Activated T-cell treated with anti-CD3 and anti-CD28 coated beads, Interleukin-2, amount 50 U/mL, for 48 hours (primary cell): ENCODE results near the gene GFRA1.

Experiments
- DNase-seq, 2 experiments: peaks; one replicate each; pipeline ENCODE4 v3.0.0-alpha.2; 2020

GFRA1 gene, protein sequence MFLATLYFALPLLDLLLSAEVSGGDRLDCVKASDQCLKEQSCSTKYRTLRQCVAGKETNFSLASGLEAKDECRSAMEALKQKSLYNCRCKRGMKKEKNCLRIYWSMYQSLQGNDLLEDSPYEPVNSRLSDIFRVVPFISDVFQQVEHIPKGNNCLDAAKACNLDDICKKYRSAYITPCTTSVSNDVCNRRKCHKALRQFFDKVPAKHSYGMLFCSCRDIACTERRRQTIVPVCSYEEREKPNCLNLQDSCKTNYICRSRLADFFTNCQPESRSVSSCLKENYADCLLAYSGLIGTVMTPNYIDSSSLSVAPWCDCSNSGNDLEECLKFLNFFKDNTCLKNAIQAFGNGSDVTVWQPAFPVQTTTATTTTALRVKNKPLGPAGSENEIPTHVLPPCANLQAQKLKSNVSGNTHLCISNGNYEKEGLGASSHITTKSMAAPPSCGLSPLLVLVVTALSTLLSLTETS

GRCh38 chr10:116272440-116273283 is at the start of gene GFRA1:
TSS of gene GFRA1 (minus strand) at chr10:116273206. CDS start at chr10:116272029, 1,177 bp downstream.
- peak in 1 of 2 experiments; percentile 18 for DNase-seq

- no peak for DNase-seq
These were observed 43.5 kb upstream of the GFRA1 start for GRCh38 chr10:116316503-116316902.

DNA sequence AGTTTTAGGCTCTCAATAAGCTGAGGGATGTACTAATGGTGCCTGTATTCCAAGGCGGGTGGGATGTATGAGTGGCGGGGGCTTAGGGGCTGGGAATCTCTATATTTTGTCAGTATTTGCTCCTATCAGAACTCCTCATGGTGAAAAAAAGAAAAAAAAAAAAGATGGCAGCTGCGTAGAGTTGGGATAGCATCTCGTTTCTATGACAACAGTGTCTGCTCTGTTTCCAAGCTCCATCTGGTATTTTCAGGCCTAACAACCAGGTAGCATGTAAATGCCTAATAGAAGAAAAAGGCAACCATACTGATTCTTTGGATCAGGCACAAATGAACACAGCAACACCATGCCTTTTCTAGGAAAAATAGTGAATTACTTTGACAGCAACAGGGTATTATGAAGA is 39.5 kb upstream of the GFRA1 start:
- no peak for DNase-seq

GRCh38 chr10:116311706-116312490 is 38.9 kb upstream of the GFRA1 start:
- no peak for DNase-seq

- no peak for DNase-seq
These were observed 38.0 kb upstream of the GFRA1 start for GRCh38 chr10:116311016-116311415.

DNA sequence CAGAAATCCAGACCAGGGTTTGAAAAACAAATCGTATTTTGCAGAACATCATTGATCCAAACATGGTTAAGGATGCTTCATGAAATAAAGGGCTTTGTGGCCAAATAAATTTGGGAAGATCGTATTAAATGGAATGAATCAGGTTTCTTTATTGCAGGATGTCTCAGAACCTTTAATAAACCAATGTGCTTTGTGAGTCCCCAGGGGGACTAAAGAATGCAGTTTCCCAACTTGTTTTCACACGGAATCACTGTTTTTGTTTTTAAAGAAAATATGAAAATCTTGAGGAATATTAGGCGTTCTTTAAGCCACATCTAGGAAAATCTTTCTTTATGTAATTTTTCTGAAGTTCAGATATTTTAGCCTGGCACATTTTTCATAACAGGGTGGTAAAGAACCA is 34.4 kb upstream of the GFRA1 start:
- no peak for DNase-seq

- no peak for DNase-seq
These were observed 33.8 kb upstream of the GFRA1 start for GRCh38 chr10:116306847-116307246.

DNA sequence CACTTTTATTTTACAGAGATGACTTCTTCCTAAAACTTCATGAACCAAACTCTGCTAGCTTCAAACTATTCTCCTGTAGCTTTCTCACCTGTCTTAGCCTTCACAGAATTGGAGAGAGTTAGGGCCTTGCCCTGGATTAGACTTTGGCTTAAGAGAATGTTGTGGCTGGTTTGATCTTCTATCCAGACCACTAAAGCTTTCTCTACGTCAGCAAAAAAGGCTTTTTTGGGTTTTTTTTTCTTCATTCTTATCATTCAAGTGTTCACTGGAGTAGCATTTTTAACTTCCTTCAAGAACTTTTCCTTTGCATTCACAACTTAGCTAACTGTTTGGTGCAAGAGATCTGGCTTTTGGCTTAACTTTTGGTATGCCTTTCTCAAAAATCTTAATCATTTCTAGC is 31.9 kb upstream of the GFRA1 start:
- DNase-seq = no peak

GRCh38 chr10:116300542-116300941 is 27.5 kb upstream of the GFRA1 start:
- no peak for DNase-seq

GRCh38 chr10:116298586-116298985 is 25.6 kb upstream of the GFRA1 start:
- no peak for DNase-seq

DNA sequence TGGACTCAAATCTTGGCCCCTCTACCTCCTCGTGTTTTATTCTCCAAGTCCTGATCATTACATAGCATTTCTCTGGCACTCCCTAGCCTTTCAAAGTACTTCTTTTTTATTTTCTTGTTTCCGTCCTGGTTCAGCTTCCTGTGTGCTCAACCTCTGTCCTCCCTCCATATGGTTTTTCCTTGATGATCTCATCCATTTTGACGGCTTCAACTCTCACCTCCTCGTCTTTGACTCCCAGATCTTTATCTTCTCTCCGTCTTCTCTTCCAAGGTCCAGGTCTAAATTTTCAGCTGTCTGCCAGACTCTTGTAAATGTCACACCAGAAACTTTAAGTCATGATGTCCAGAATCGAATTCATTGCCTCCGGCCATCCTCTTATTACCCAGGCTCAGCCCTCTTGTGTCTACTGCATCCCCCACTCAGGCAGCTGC is 23.3 kb upstream of the GFRA1 start:
- no peak for DNase-seq

- DNase-seq = no peak
These were observed 19.5 kb upstream of the GFRA1 start for GRCh38 chr10:116292493-116292892.

DNA sequence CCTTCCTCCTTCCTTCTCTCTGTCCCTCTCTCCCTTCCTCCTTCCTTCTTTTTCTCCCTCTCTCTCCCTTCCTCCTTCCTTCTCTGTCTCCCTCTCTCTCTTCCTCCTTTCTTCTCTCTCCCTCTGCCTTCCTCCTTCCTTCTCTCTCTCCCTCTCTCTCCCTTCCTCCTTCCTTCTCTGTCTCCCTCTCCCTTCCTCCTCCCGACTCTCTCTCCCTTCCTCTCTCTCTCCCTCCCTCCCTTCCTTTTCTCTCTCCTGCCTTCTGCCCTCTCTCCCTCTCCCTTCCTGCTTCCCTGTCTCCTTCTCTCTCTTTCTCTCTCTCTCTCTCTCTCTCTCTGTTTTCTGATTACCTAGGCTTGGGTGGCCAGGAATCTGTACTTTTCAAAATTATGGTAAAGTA is 16.6 kb upstream of the GFRA1 start:
- DNase-seq = no peak

DNA sequence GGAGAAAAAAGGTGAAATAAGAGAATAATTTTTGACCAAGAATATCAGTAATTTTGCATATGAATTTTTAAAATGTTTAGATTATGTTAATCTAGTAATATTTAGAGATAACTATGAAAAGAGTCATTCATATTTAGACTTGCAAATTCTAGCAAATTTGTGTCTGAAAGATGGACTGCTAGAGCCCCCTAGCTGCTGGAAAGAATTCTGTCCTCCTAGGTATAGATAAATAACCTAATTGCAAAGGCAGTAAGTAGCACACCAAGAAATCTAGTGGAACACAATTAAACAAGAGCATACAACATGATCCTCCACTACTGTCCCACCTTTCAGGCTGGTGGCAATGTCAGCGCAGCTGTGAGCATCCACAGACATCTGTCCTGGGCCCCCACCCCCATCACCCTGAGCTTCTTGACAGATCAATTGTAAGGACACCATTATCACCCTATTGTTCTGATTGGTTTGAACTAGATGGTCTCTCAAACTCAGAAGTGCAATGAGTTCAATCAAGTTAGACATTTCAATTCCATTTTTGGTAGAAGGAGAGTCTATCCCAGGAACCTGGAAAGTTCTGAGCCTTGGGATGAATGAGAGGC is 15.0 kb upstream of the GFRA1 start:
- DNase-seq = peak in 1 of 2 experiments; percentile 18

GRCh38 chr10:116286626-116287200 is 13.7 kb upstream of the GFRA1 start:
- DNase-seq = no peak

GRCh38 chr10:116281775-116282174 is 8.8 kb upstream of the GFRA1 start:
- no peak for DNase-seq

DNA sequence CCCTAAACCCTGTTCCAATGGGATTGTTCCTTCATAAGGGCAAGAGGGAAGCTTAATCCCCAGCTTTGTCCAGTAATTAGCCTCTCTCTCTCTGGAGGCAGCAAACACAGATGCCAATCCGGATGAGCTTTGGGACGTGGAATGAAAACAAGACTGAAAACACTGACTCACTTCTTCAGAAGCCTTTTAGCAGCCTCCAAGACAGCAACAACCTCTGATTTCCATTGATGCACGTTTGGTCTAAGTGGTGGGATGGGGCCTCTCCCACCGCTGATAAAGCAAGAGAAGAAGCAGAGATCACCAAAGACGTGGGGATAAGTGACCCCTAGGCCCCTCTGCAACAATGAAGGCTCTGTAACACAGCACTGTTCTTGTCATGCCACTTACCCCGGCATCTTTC is 5.8 kb upstream of the GFRA1 start:
- no peak for DNase-seq

- no peak for DNase-seq
These were observed 4.0 kb upstream of the GFRA1 start for GRCh38 chr10:116276981-116277380.

DNA sequence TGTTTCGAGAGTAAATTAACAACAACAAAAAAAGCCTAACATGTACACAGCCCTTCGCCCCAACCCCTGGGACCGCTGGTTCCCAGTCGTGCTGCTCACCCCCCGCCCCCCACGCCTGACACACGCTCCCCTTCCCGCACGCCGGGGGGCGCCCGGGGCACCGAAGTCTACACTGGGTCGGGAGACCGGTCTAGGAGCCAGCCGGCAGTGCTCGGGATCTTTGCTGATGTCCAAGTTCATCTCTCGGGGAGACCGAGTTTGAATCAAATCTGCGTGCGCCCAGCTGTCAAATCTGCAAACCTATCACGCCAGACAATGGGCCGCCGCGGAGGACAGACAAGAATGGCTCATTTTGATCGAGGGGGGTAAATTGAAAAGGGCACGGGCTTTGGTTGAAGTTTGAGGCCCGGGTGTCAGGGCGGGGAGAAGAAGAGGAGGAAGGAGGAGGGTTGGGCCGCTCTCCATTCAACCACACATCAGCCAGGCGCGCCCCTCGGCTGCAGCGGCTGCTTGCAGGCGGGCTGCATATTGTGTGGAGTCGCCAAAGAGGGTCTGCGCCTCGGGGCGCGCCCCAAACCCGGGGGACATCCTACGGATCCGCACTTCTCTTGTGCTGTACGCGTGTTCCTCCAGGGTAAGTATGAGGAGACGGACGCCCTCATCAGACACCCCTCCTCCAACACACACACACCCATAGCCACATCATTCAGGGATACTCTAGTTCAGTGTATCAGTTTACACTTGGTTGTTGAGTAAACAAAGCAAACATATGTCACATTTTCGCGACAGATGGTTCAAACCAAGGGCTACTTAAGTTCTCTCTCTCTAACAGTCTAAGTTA is 1.3 kb upstream of the GFRA1 start:
- no peak for DNase-seq

- peak in 1 of 2 experiments; percentile 17 for DNase-seq
These were observed 1.2 kb downstream of the GFRA1 start for GRCh38 chr10:116271593-116272439.
